H1 (cell line): ENCODE measurements around the gene SLC9C2. TPM values are rescaled to one million over a fixed set of nuclear protein-coding genes. Genes with fewer than 3 reads are reported as not detected.

Experiments used
- CTCF ChIA-PET: fragments of 300-600 bp; sonication (Branson Sonifier 250); formaldehyde crosslinking; loops from one replicate; lab custom pipeline; 2021; ENCODE audit not compliant: partially characterized antibody; lab: Charles Lee
- POLR2A ChIA-PET: fragments of 300-600 bp; sonication (Branson Sonifier 250); formaldehyde crosslinking; loops from one replicate; lab custom pipeline; 2021; ENCODE audit warnings: inconsistent platforms; ENCODE audit not compliant: partially characterized antibody; lab: Charles Lee
- DNase-seq, 2 experiments: peaks; one replicate each; pipeline versions ENCODE4 v3.0.0 to v3.0.0-alpha.2; 2010 to 2022; ENCODE audit warnings: low spot score in 2 of 2, low read depth in 1 of 2, mixed read lengths in 1 of 2
- FAIRE-seq: peaks from 2 replicates; lab custom pipeline; 2011; peaks lifted over from hg19 to GRCh38; lab: Jason Lieb, UNC
- H2AFZ ChIP-seq: 2 replicates; pipeline ENCODE4 v1.8.1; 2012; ENCODE audit warnings: low read length, inconsistent platforms
- H2AK5ac ChIP-seq: 2 replicates; pipeline ENCODE4 v1.6.1; 2013; ENCODE audit warnings: low read depth, low read length
- H2BK120ac ChIP-seq: replicated peaks from 2 replicates; pipeline ENCODE3; 2013; ENCODE audit warnings: low read depth, low read length, inconsistent platforms
- H2BK12ac ChIP-seq: 2 replicates; pipeline ENCODE4 v1.6.1; 2013; ENCODE audit warnings: low read depth, low read length
- H2BK15ac ChIP-seq: 2 replicates; pipeline ENCODE4 v1.6.1; 2013; ENCODE audit warnings: low read length
- H2BK20ac ChIP-seq: 2 replicates; pipeline ENCODE4 v1.6.1; 2013; ENCODE audit warnings: low read length
- H2BK5ac ChIP-seq: 2 replicates; pipeline ENCODE4 v1.6.1; 2013; ENCODE audit warnings: low read depth, low read length
- H3K14ac ChIP-seq: 2 replicates; pipeline ENCODE4 v1.6.1; 2013; ENCODE audit warnings: inconsistent platforms; ENCODE audit not compliant: insufficient read length
- H3K18ac ChIP-seq: 2 replicates; pipeline ENCODE4 v1.6.1; 2013; ENCODE audit warnings: low read length; ENCODE audit errors: extremely low read depth
- H3K23ac ChIP-seq: 2 replicates; pipeline ENCODE4 v1.6.1; 2013; ENCODE audit warnings: inconsistent platforms; ENCODE audit not compliant: insufficient read length
- H3K23me2 ChIP-seq: 2 replicates; pipeline ENCODE4 v1.6.1; 2013; ENCODE audit warnings: low read depth, low read length
- H3K27ac ChIP-seq: 2 replicates; pipeline ENCODE4 v1.6.1; 2011; ENCODE audit warnings: low read depth, low read length, inconsistent platforms
- H3K27me3 ChIP-seq, 4 experiments: replicated peaks in 1 of 4; 1 replicate in 1 of 4; 2 replicates in 3 of 4; pipeline versions ENCODE4 v1.6.1 to v1.8.1; 2011 to 2013; ENCODE audit warnings: low read length in 3 of 4, mild to moderate bottlenecking in 3 of 4, inconsistent platforms in 2 of 4, mixed read lengths in 2 of 4, moderate library complexity in 1 of 4; ENCODE audit not compliant: control insufficient read depth in 3 of 4, insufficient read depth in 3 of 4; ENCODE audit errors: extremely low read depth in 1 of 4
- H3K36me3 ChIP-seq, 4 experiments: 2 replicates each; pipeline versions ENCODE4 v1.6.1 to v1.8.1; 2011 to 2013; ENCODE audit warnings: mild to moderate bottlenecking in 4 of 4, low read length in 3 of 4, moderate library complexity in 2 of 4, control low read depth in 1 of 4, inconsistent platforms in 1 of 4; ENCODE audit not compliant: insufficient read depth in 4 of 4, control insufficient read depth in 2 of 4
- H3K4ac ChIP-seq: replicated peaks from 2 replicates; pipeline ENCODE3; 2013; ENCODE audit warnings: low read length, low read depth, mixed read lengths, inconsistent platforms; ENCODE audit not compliant: insufficient read length
- H3K4me1 ChIP-seq, 4 experiments: replicated peaks in 1 of 4; 1 replicate in 1 of 4; 2 replicates in 3 of 4; pipeline versions ENCODE4 v1.6.1 to v1.8.1; 2011 to 2013; ENCODE audit warnings: low read length in 3 of 4, inconsistent platforms in 2 of 4, mixed read lengths in 1 of 4; ENCODE audit not compliant: insufficient read depth in 4 of 4, control insufficient read depth in 3 of 4
- H3K4me2 ChIP-seq, 2 experiments: 2 replicates each; pipeline versions ENCODE4 v1.6.1 to v1.8.1; 2011 to 2013; ENCODE audit warnings: low read depth in 2 of 2, low read length in 2 of 2, control low read depth in 1 of 2, inconsistent platforms in 1 of 2, mild to moderate bottlenecking in 1 of 2; ENCODE audit not compliant: insufficient read depth in 1 of 2
- H3K4me3 ChIP-seq, 4 experiments: fragments of 200-600, 300-600 bp in 1 of 4; sonication (generic), shearing (Covaris generic), sonication (Bioruptor Twin) in 1 of 4; 2 replicates each; pipeline versions ENCODE4 v1.5.1 to v1.8.1; 2011 to 2016; ENCODE audit warnings: low read length in 4 of 4, low read depth in 3 of 4, control low read depth in 2 of 4, inconsistent platforms in 2 of 4, mild to moderate bottlenecking in 2 of 4, mixed read lengths in 1 of 4, moderate library complexity in 1 of 4; ENCODE audit not compliant: insufficient read depth in 2 of 4; ENCODE audit errors: extremely low read depth in 1 of 4
- H3K56ac ChIP-seq: replicated peaks from 2 replicates; pipeline ENCODE3; 2013; ENCODE audit warnings: low read depth, mild to moderate bottlenecking, mixed read lengths, low read length, inconsistent platforms; ENCODE audit not compliant: insufficient read length
- H3K79me1 ChIP-seq: 2 replicates; pipeline ENCODE4 v1.6.1; 2013; ENCODE audit warnings: low read depth, low read length, control low read depth
- H3K79me2 ChIP-seq, 2 experiments: 2 replicates each; pipeline versions ENCODE4 v1.6.1 to v1.8.1; 2012 to 2013; ENCODE audit warnings: low read length in 2 of 2, mild to moderate bottlenecking in 2 of 2, inconsistent platforms in 1 of 2; ENCODE audit not compliant: insufficient read depth in 2 of 2, control insufficient read depth in 1 of 2
- H3K9ac ChIP-seq, 4 experiments: replicated peaks in 1 of 4; 1 replicate in 1 of 4; 2 replicates in 3 of 4; pipeline versions ENCODE4 v1.6.1 to v1.8.1; 2011 to 2013; ENCODE audit warnings: low read depth in 3 of 4, low read length in 3 of 4, control low read depth in 2 of 4, mild to moderate bottlenecking in 2 of 4, moderate library complexity in 2 of 4, inconsistent platforms in 1 of 4; ENCODE audit errors: extremely low read depth in 1 of 4
- H3K9me3 ChIP-seq, 2 experiments: 2 replicates each; pipeline versions ENCODE4 v1.6.1 to v1.8.1; 2012 to 2013; ENCODE audit warnings: mild to moderate bottlenecking in 2 of 2, moderate library complexity in 2 of 2, control low read depth in 1 of 2, inconsistent platforms in 1 of 2, low read depth in 1 of 2, low read length in 1 of 2, mixed read lengths in 1 of 2; ENCODE audit not compliant: insufficient read depth in 2 of 2
- H4K20me1 ChIP-seq, 2 experiments: replicated peaks in 1 of 2; 2 replicates each; pipeline versions ENCODE3 to v1.8.1; 2011 to 2013; ENCODE audit warnings: inconsistent platforms in 2 of 2, low read length in 2 of 2, mild to moderate bottlenecking in 1 of 2; ENCODE audit not compliant: insufficient read depth in 2 of 2, control insufficient read depth in 1 of 2
- H4K5ac ChIP-seq: 2 replicates; pipeline ENCODE4 v1.6.1; 2013; ENCODE audit warnings: low read length, low read depth, mixed read lengths, inconsistent platforms; ENCODE audit not compliant: insufficient read length
- H4K8ac ChIP-seq: 2 replicates; pipeline ENCODE4 v1.8.0; 2013; ENCODE audit warnings: mild to moderate bottlenecking, moderate library complexity, low read length, inconsistent platforms; ENCODE audit not compliant: insufficient read depth; ENCODE audit errors: extremely low read depth
- H4K91ac ChIP-seq: replicated peaks from 2 replicates; pipeline ENCODE3; 2013; ENCODE audit warnings: low read length, mixed read lengths, inconsistent platforms; ENCODE audit not compliant: insufficient read length
- KDM1A ChIP-seq: fragments of 200-600, 300-600 bp; sonication (generic); IDR thresholded peaks from 2 replicates; pipeline ENCODE4 v1.7.1; 2016; ENCODE audit warnings: mild to moderate bottlenecking, low read length, borderline replicate concordance
- NRF1 ChIP-seq: IDR thresholded peaks from 2 replicates; pipeline ENCODE4 v1.6.1; 2011; ENCODE audit warnings: mild to moderate bottlenecking, low read depth, low read length, improper control_type of control experiment
- YY1 ChIP-seq: IDR thresholded peaks from 2 replicates; pipeline ENCODE4 v1.6.1; 2011; ENCODE audit warnings: low read depth, mild to moderate bottlenecking, low read length
- WGBS, 2 experiments: shearing (Covaris generic) in 1 of 2; methylation state at CpG; one replicate each; pipeline versions ENCODE4 v1.1.6 to v1.1.7; 2013 to 2015; ENCODE audit warnings: low lambda C conversion rate in 2 of 2, mixed read lengths in 2 of 2, inconsistent platforms in 1 of 2, low coverage in 1 of 2, missing lambda C conversion rate in 1 of 2; ENCODE audit not compliant: insufficient replicate concordance in 2 of 2, insufficient coverage in 1 of 2, insufficient read length in 1 of 2; ENCODE audit errors: extremely low coverage in 1 of 2, missing lambda C conversion rate in 1 of 2; 5-methylcytosine and 5-hydroxymethylcytosine counted together
- polyA plus RNA-seq, 7 experiments: library from polyadenylated mRNA; depleted of rRNA in 3 of 7; stranded (reverse) in 5 of 7; unstranded in 2 of 7; fragments of >200 nt in 5 of 7; fragments of 200-250 nt in 2 of 7; gene quantifications; 1 replicate in 5 of 7; 2 replicates in 1 of 7; 4 replicates in 1 of 7; pipeline versions ENCODE4 v1.2.1 to v1.2.3, GENCODE V29; 2011 to 2013; ENCODE audit warnings: missing spikeins in 2 of 7, mixed read lengths in 2 of 7
- total RNA-seq: library from RNA; stranded (reverse); fragmentation: NEBNext Ultra II Directional; extraction: Animal tissue kit (Norgen Biotek cat#: 25700); gene quantifications from 2 replicates; pipeline ENCODE4 v1.2.1, GENCODE V29; 2021
- TF ChIP-seq, protein P1 (sequence below), 3 experiments: IDR thresholded peaks; 1 replicate in 2 of 3; 2 replicates in 1 of 3; pipeline versions ENCODE4 v1.5.1 to v1.6.1; 2011; ENCODE audit warnings: low read length in 3 of 3, mild to moderate bottlenecking in 3 of 3, inconsistent platforms in 2 of 3, low read depth in 1 of 3, moderate library complexity in 1 of 3; ENCODE audit not compliant: insufficient read depth in 1 of 3; ENCODE audit errors: control extremely low read depth in 1 of 3

Gene SLC9C2
- total and polyA plus RNA-seq, 2 of the 8 experiments (the other 6 are each of a cell fraction or from before 2014, with no cell fraction given): not detected

DNA sequence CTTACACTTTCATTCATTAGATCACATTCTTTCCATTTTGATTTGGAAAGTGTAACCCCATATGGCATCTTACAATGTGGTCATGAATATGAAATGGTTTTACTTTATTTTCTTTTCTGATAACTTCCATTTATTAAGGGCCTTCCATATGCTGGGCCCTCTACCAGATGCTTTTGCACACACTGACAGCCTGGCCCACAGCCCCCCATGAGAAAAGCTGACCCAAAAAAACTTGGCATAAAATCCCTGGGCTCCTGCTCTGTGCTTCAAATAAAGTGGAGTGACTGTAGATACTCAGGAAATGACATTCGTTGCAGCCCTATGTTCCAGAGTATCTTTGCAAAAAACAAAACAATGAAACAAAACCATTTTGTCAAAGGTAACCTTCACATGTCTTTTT lies 76.9 kb downstream of the SLC9C2 start:
- no peak overlapping the region for H2BK15ac ChIP-seq
- no peak overlapping the region for H2BK12ac ChIP-seq
- no peak overlapping the region for H3K27ac ChIP-seq
- no peak overlapping the region for H3K4me3 ChIP-seq
- no peak overlapping the region for H2AFZ ChIP-seq
- no peak overlapping the region for H2BK120ac ChIP-seq
- H3K4me1 ChIP-seq: peaks cover 0 to 6% (median 3%) of the 10 kb centered on the region in 4 experiments; a peak in 2 of 7 replicates
- 88% methylated on average over 1 of the region's 1 CpG; no CpG with 5 or more reads in 1 of the 2 experiments for WGBS, 2 experiments
- H2BK5ac ChIP-seq: no peak overlapping the region
- no peaks in the 10 kb centered on the region for H3K36me3 ChIP-seq
- POLR2A ChIA-PET: no interaction called here
- H3K14ac ChIP-seq: no peak overlapping the region
- no peaks in the 10 kb centered on the region for H3K23me2 ChIP-seq
- no peaks in the 10 kb centered on the region; the same call in 1 of the 2 replicates for H3K79me1 ChIP-seq
- no peaks in the 10 kb centered on the region for H3K79me2 ChIP-seq
- no peak overlapping the region for H3K4me2 ChIP-seq
- H3K4ac ChIP-seq: no peak overlapping the region
- H4K5ac ChIP-seq: no peak overlapping the region
- H3K9me3 ChIP-seq: no peaks in the 10 kb centered on the region
- H4K20me1 ChIP-seq: no peaks in the 10 kb centered on the region
- no peak overlapping the region for H2BK20ac ChIP-seq
- H3K9ac ChIP-seq: no peak overlapping the region
- H2AK5ac ChIP-seq: no peak overlapping the region
- no peak overlapping the region for H3K18ac ChIP-seq
- H3K56ac ChIP-seq: no peak overlapping the region
- H3K23ac ChIP-seq: no peak overlapping the region
- FAIRE-seq (no peak), DNase-seq (no peak)
- CTCF ChIA-PET: interaction anchor here (1.4 kb wide), 1 partner anchor 97 kb away, joined by 6 read pairs; no protein-coding TSS in a partner anchor
- H4K8ac ChIP-seq: no peak overlapping the region
- no peak overlapping the region for H4K91ac ChIP-seq
- H3K27me3 ChIP-seq: no peaks in the 10 kb centered on the region
- TF ChIP-seq NRF1 (no peak), KDM1A (no peak), YY1 (no peak)
- TF ChIP-seq, protein P1, sequence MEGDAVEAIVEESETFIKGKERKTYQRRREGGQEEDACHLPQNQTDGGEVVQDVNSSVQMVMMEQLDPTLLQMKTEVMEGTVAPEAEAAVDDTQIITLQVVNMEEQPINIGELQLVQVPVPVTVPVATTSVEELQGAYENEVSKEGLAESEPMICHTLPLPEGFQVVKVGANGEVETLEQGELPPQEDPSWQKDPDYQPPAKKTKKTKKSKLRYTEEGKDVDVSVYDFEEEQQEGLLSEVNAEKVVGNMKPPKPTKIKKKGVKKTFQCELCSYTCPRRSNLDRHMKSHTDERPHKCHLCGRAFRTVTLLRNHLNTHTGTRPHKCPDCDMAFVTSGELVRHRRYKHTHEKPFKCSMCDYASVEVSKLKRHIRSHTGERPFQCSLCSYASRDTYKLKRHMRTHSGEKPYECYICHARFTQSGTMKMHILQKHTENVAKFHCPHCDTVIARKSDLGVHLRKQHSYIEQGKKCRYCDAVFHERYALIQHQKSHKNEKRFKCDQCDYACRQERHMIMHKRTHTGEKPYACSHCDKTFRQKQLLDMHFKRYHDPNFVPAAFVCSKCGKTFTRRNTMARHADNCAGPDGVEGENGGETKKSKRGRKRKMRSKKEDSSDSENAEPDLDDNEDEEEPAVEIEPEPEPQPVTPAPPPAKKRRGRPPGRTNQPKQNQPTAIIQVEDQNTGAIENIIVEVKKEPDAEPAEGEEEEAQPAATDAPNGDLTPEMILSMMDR (IDR thresholded peaks at IDR 0.05; ENCODE audit: control extremely low read depth in 1 of 3, insufficient read depth in 1 of 3, low read depth in 1 of 3, low read length in 3 of 3): no peak
